ENCODE results near the gene FAAP24. TPM values are rescaled to one million over a fixed set of nuclear protein-coding genes. Genes with fewer than 3 reads are reported as not detected.
"Not testable (repeated sequence)": the region's sequence is repeated elsewhere in the genome, so short reads cannot be mapped to it uniquely, and the experiment has no call there.

FAAP24 gene
- total RNA-seq, 1 donor, result 5.7 TPM

DNA sequence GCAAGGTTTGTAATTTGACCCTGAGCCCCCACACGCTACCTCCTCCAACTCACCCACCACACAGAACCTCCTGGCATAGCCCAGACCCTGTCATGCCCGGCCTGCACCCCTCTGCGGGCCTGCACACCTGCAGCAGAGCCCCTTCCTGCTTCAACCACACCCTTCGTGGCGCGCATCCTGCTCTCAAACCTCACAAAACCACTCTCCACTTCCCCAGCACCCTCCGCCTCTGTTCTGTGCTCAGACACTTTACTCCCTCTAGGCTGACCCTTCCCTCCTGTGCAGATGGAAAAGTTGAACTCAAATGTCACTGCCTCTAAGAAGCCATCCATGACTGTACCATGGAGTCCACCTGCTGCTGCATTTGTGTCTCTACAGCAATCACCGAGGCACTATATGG, 28.5 kb downstream of the FAAP24 start:
- no peak for DNase-seq (ENCODE audit: low read depth)
- no peak for TF ChIP-seq CTCF (IDR thresholded peaks at IDR 0.05; ENCODE audit: insufficient read depth, low read length)
- no peak overlapping the region for H3K4me3 ChIP-seq (ENCODE audit: low read depth, low read length)

DNA sequence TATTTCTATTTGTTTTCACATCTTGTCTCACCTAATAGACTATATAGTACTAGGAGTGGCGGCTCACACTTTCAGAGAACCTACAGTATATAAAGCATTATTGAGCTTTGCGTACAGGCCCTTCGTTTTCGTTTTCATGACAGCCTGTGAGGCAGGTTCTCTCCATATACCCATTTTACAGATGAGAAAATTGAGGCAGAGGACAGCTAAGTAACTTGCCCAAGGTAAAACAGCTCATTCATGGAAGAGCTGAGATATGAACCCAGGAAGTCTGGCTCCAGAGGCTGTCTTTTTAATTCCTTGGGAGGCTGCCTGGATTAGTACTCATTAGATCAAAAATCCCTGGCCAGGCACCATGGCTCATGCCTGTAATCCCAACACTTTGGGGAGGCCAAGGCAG, 28.9 kb downstream of the FAAP24 start:
- H3K4me3 ChIP-seq (ENCODE audit: low read depth, low read length), result no peak overlapping the region
- DNase-seq (ENCODE audit: low read depth), result no peak
- no peak for TF ChIP-seq CTCF (IDR thresholded peaks at IDR 0.05; ENCODE audit: insufficient read depth, low read length)

- not testable (repeated sequence) for DNase-seq (ENCODE audit: low read depth); H3K4me3 ChIP-seq (ENCODE audit: low read depth, low read length)
These were observed 30.3 kb downstream of the FAAP24 start for GRCh38 chr19:33002126-33002865.

DNA sequence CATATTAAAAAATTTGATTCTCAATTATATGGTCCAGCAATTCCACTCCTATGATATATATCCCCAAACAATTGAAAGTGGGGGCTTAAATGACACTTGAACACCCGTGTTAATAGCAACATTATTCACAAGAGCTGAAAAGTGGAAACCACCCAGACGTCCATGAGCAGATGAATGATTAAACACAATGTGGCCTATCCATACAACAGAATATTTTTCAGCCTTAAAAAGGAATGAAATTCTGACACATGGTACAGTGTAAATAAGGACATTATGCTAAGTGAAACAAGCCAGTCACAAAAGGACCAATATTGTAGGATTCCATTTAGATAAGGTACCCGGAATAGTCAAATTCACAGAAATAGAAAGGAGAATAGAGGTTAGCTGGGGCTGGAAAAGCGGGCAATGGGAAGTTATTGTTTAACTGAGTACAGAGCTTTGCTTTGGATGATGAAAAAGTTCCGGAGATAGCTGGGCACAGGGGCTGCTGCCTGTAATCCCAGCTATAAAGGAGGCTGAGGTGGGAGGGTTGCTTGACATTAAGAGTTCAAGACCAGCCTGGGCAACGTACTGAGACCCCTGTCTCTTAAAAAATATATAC, 31.5 kb downstream of the FAAP24 start:
- not testable (repeated sequence) for H3K4me3 ChIP-seq (ENCODE audit: low read depth, low read length); DNase-seq (ENCODE audit: low read depth)

DNA sequence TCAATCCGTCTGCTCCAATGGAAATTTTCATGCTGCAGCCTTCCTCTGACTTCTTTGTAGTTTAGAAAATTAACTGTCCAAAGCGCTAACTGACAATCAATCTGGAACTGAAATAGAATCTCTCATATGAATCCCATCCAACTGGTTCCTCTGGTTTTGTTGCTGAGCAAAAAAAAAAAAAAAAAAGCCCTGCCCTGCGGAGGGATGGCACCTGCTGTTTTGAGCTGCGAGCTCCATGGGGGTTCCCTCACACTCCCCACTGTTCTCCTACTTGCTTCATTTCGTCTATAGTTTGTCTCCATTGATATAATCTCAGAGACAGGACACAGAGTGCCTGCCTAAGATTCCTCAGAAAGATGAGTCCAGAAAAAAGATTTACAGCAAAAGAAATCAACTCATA, 33.4 kb downstream of the FAAP24 start:
- no peak for DNase-seq (ENCODE audit: low read depth)
- no peak overlapping the region for H3K4me3 ChIP-seq (ENCODE audit: low read depth, low read length)
- TF ChIP-seq CTCF (IDR thresholded peaks at IDR 0.05; ENCODE audit: insufficient read depth, low read length), result no peak

- no peak overlapping the region for H3K4me3 ChIP-seq (ENCODE audit: low read depth, low read length)
- TF ChIP-seq CTCF (IDR thresholded peaks at IDR 0.05; ENCODE audit: insufficient read depth, low read length), result no peak
- DNase-seq (ENCODE audit: low read depth), result no peak
These were observed 36.7 kb downstream of the FAAP24 start for GRCh38 chr19:33008738-33009137.

DNA sequence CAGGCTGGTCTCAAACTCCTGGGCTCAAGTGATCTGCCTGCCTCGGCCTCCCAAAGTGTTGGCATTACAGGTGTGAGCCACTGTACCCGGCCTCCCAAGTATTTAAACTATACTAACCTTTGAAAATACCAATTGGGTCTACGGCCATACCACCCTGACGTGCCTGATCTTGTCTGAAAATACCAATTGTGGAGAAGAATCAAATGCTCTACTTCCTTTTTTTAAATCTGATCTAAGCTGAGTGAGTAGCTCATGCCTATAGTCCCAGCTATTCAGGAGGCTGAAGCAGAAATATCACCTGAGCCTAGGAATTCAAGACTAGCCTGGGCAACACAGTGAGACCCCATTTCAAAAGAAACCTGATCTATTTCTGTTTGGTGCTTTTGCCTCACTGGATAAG, 38.8 kb downstream of the FAAP24 start:
- DNase-seq (ENCODE audit: low read depth); H3K4me3 ChIP-seq (ENCODE audit: low read depth, low read length): not testable (repeated sequence)

GRCh38 chr19:33022472-33023116, 50.6 kb downstream of the FAAP24 start:
- no peak for DNase-seq (ENCODE audit: low read depth)
- no peak overlapping the region for H3K4me3 ChIP-seq (ENCODE audit: low read depth, low read length)
- no peak for TF ChIP-seq CTCF (IDR thresholded peaks at IDR 0.05; ENCODE audit: insufficient read depth, low read length)
